GM10266 (cell line): ENCODE measurements around the gene IGSF21.

Experiments used
- DNase-seq: peaks from one replicate; pipeline ENCODE4 v3.0.0; 2012; ENCODE audit errors: extremely low spot score
- CTCF ChIP-seq: IDR thresholded peaks from 2 replicates; pipeline ENCODE4 v1.5.1; 2012; ENCODE audit warnings: mild to moderate bottlenecking, low read depth; ENCODE audit not compliant: control insufficient read depth, insufficient read depth; ENCODE audit errors: missing control alignments

Gene IGSF21

GRCh38 chr1:18319099-18319498, 211.5 kb downstream of the IGSF21 start:
- no peak for DNase-seq
- no peak for TF ChIP-seq CTCF

DNA sequence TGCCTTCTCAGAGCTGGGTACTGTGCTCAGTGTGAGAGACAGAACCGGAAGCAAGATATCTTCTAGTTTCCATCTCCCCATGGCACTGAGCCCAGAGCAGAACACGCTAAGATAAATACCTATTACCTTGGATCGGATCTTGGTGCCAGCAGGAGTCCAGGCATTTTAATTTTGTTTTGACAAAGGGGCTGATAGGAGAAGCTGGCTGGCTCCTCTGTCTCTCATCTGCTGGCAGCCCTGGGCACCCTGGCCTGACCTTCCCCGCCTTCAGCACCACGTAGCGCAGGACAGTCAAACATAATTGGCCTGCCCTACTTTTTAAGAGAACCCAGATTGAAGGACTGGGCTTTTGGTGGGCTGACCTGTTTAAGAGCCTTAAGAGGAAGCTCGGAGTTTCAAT, 212.5 kb downstream of the IGSF21 start:
- no peak for DNase-seq

GRCh38 chr1:18322368-18323032, 214.9 kb downstream of the IGSF21 start:
- TF ChIP-seq CTCF, result no peak
- no peak for DNase-seq

More for the DNA sequence above, 212.5 kb downstream of the IGSF21 start:
- TF ChIP-seq CTCF, result no peak

DNA sequence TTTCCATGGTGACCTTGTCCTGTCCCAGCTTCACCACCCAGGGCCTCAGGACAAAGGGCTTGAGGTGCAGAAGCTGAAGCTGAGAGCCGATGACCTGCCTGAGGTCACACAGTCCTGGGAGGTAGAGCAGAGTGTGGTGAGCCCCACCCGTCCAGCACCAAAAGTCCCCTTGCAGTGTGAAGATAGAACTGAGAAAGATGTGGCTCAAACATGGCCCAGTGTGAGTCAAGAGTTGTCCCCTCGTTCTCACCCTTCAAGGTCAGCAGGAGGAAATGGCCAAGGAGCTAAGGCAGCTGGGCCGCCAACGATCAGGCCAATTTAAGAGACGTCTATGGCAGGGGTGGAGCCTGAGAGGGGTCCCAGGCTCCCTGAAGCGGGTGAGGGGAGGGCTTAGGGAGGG, 215.7 kb downstream of the IGSF21 start:
- no peak for TF ChIP-seq CTCF
- no peak for DNase-seq

- no peak for DNase-seq
- peak; percentile 9 for TF ChIP-seq CTCF
Measured at GRCh38 chr1:18324246-18324645, 216.6 kb downstream of the IGSF21 start.

- no peak for DNase-seq
Measured at GRCh38 chr1:18325136-18325535, 217.5 kb downstream of the IGSF21 start.

More at GRCh38 chr1:18325136-18325535, 217.5 kb downstream of the IGSF21 start:
- TF ChIP-seq CTCF, result no peak
